IPS DF 4.7 (cell line): ENCODE data around the gene PDE6A.

Source experiments
- DNase-seq: peaks from one replicate; pipeline ENCODE4 v3.0.0-alpha.2; 2013; ENCODE audit warnings: low spot score; ENCODE audit errors: extremely low read depth

The PDE6A gene

GRCh38 chr5:149838881-149839739, 105.5 kb downstream of the PDE6A start:
- DNase-seq = no peak

- DNase-seq = peak; percentile 16
Observed at GRCh38 chr5:149837680-149838269, 106.8 kb downstream of the PDE6A start.

DNA sequence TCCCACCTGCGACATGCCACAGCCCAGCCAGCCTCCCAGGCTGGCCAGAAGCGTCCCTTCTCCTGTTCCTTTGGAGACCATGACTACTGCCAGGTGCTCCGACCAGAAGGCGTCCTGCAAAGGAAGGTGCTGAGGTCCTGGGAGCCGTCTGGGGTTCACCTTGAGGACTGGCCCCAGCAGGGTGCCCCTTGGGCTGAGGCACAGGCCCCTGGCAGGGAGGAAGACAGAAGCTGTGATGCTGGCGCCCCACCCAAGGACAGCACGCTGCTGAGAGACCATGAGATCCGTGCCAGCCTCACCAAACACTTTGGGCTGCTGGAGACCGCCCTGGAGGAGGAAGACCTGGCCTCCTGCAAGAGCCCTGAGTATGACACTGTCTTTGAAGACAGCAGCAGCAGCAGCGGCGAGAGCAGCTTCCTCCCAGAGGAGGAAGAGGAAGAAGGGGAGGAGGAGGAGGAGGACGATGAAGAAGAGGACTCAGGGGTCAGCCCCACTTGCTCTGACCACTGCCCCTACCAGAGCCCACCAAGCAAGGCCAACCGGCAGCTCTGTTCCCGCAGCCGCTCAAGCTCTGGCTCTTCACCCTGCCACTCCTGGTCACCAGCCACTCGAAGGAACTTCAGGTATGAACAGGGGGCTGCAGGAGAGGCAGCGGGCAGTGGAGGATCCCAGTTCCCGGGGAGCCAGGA, 108.0 kb downstream of the PDE6A start:
- DNase-seq = no peak

DNA sequence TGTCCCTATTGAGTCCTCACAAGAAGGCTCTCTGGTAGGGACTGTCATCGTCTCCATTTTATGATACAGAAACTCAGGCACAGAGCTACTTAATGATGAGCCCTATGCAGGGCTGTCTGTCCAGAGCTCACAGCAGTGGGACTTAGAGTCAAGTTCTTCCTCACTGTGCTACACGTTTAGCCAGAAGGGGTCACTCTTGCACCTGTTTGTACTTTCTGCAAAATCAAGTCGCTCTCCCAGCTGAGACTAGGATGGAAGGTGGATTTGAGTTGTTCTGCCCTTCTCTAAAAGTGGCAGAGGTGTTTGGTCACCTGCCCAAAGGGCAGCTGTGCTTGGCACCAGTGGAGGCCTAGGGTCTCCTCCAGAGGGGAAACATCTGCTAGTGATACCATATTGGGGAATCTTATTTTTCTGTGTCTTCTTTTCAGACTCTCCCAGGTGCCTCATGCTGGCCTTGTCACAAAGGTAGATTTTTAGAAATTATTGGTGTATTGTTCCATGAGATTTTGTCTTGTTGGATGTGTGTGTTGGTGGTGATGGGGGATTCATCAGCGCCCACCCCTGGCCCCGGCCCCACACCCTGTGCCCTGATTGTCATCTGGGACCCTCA, 110.2 kb downstream of the PDE6A start:
- DNase-seq = peak; percentile 68

GRCh38 chr5:149833116-149833827, 111.3 kb downstream of the PDE6A start:
- no peak for DNase-seq

- DNase-seq = no peak
Observed at GRCh38 chr5:149832636-149833035, 112.0 kb downstream of the PDE6A start.

- DNase-seq = no peak
Observed at GRCh38 chr5:149831492-149831891, 113.1 kb downstream of the PDE6A start.

DNA sequence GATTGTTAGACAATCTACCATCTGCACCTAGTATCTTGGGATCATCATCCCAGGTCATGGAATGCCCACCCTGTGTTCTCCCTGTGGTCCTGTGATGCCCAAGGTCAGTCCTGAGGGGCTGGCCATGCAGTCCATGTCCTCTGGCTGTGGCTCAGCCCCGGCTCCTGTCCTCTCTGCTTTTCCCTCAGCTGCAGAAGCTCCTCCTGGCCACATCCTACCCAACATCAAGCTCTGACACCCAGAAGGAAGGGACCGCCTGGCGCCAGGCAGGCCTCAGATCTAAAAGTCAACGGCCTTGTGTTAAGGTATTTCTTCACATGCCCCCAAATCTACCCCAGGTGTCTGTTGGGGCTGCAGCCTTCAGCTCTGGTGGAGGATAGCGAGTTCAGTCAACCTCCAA, 114.0 kb downstream of the PDE6A start:
- no peak for DNase-seq

- no peak for DNase-seq
Observed at GRCh38 chr5:149829954-149830353, 114.6 kb downstream of the PDE6A start.

DNA sequence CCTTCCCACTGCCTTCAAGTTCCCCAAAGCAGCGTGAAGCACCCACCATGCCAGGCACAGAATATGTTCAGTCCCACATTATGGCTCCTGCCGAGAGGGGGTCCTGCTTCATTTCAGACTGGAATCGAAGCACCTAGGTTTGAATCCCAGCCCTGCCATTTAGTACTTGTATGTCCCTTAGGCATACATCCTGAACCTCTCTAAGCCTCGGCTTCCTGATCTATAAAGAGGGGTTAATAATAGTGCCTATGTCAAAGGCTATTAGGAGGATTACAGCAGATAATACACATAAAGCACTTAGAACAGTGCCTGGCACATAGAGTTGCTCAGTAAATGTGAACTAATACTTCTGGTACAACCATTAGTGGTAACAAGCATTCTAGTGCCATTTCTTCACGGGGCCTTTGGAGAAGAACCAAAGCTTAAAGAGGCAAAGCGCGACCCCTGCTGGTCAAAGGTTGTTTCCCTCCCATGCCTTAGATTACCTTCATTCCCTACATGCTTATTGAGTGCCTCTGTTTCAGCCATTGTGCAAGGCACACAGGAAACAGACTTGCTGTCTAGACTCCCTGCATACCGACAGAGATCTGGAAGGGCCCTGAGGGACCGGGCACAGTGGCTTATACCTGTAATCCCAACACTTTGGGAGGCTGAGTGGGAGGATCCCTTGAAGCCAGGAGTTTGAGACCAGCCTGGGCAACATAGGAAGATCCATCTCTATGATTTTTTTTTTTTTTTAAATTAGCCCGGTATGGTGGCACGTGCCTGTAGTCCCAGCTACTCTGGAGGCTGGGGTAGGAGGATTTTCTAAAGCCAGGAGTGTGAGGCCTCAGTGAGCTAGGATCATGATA, 116.2 kb downstream of the PDE6A start:
- peak; percentile 81 for DNase-seq

GRCh38 chr5:149827546-149827945, 117.0 kb downstream of the PDE6A start:
- no peak for DNase-seq

DNA sequence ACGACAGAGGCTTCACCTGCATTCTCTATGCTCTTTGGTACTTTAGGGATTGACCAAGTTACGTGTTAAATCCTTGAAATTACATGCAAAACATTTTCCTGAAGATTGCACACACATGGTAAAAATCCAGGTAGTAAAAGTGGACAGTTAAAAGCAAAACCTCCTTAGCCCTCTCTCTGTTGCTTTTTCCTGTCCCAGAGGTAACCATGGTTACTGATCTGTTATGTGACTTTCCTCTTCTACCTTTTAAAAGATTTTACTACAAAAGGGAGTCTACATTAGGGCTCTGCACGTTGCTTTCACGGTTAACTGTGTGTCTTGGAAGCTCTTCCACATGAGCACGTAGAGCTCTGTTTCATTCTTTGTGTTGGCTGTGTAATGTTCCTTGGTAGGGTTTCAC, 117.5 kb downstream of the PDE6A start:
- no peak for DNase-seq

- no peak for DNase-seq
Observed at GRCh38 chr5:149826574-149826973, 118.0 kb downstream of the PDE6A start.

- no peak for DNase-seq
Observed at GRCh38 chr5:149824846-149825245, 119.7 kb downstream of the PDE6A start.

GRCh38 chr5:149824120-149824519, 120.5 kb downstream of the PDE6A start:
- DNase-seq = no peak

GRCh38 chr5:149823375-149823774, 121.2 kb downstream of the PDE6A start:
- DNase-seq = no peak

GRCh38 chr5:149822301-149822700, 122.3 kb downstream of the PDE6A start:
- DNase-seq = no peak

GRCh38 chr5:149820536-149821510, 123.8 kb downstream of the PDE6A start:
- DNase-seq = no peak

GRCh38 chr5:149820012-149820411, 124.6 kb downstream of the PDE6A start:
- no peak for DNase-seq
